Right renal cortex interstitium (tissue), 3 donors: ENCODE data around the gene FARP2. TPM values are rescaled to one million over a fixed set of nuclear protein-coding genes. Genes with fewer than 3 reads are reported as not detected.
"Not testable (repeated sequence)": the region's sequence is repeated elsewhere in the genome, so short reads cannot be mapped to it uniquely, and the experiment has no call there.

Experiments
- DNase-seq, 3 donors: peaks; one replicate each; pipeline ENCODE4 v3.0.0-alpha.2; 2013; ENCODE audit warnings: low read depth in 3 of 3, low spot score in 2 of 3
- polyA plus RNA-seq, 3 donors: library from polyadenylated mRNA; unstranded; fragments of 120-200 nt; gene quantifications; one replicate each; pipeline ENCODE4 v1.2.1, GENCODE V29; 2013; ENCODE audit not compliant: insufficient read length in 3 of 3

Gene FARP2
- polyA plus RNA-seq, 3 donors, result 47.9 to 63.7 (median 54.9) TPM

DNA sequence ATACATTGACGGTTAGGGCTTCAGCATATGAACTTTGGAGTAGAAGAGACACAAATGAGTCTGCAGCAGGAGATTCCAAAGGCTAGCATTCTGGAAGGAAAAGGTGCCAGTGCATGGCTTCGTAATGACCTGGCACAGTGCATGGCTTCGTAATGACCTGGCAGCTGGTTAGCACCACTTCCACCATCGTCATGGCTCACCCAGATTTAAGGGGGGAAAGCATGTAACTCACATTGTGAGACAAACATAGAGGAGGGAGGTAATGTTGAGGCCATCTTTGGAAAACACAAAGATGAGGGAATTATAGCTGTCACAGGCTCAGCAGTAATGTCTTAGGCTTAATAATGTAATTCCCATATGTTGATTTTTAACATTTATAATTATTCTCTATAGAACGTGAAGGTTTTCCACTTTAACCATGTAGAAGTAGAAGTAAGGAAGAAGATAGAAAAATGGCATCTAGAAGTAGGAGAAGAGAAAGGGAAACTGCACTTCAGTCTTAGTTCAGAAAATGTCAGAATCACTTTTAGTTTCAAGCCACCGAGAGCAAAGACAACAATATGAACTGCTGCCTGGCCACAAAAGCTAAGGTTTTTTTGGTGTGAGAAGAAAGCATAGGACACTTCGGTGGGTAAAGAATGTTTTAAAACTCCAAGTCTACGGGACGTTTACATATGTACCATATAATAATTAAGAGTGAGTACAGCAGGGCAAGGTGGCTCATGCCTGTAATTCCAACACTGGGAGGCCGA, 159.1 kb downstream of the FARP2 start:
- DNase-seq, result no peak

DNA sequence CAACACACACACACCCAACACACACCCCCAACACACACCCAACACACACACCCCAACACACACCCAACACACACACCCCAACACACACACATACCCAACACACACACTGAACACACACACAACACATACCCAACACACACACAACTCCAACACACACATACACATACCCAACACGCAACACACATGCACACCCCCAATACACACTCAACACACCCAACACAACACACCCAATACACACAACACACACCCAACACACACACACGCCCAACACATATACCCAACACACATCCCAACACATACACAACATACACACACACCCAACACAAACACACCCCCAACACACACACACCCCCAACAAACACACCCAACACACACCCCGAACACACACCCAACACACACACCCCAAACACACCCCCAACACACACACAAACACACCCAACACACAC, 160.5 kb downstream of the FARP2 start:
- no peak for DNase-seq

DNA sequence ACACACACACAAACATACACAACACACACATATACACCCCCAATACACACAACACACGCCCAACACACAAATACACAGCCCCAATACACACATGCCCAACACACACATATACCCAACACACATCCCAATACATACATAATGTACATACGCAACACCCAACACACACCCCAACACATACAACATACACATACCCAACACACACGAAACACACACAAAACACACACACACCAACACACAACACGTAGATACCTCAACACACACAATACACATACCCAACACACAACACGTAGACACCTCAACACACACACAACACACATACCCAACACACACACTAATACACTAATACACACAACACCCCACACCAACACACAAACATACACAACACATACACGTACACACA, 161.2 kb downstream of the FARP2 start:
- no peak for DNase-seq

DNA sequence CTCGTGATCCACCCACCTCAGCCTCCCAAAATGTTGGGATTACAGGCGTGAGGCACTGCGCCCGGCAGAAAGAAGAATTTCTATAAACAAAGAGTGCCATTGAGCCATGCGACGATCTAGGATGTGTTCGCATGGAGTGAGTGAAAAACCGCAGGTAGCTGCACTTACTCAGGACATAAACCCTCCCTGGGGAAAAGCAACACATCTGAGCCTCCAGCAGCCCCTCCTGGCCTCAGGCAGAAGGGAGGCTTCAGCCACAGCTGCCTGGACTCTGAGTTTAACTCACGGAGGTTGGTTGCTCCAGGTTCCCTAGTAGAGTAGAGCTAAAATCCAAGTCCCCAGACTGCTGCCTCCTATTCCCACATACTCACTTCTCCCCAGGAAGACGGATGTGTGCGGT, 163.6 kb downstream of the FARP2 start:
- no peak for DNase-seq

DNA sequence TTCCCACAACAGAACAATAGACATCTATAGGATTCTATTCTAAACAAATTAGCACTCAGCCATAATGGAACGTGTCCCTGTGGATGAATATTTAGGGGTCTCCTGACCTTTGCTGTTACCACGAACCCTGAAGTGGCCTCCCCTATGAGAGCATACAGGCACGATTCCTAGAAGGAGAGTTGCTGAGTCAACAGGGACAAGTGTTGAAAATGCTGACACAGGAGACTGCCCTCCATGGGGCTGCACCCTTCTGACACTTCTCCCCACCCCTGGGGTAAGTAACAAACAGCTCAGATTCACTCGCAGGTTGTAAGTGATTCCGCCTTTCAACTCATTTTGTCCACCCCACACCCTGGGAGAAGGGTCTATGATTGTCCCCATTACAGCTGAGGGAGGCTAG, 166.4 kb downstream of the FARP2 start:
- no peak for DNase-seq

DNA sequence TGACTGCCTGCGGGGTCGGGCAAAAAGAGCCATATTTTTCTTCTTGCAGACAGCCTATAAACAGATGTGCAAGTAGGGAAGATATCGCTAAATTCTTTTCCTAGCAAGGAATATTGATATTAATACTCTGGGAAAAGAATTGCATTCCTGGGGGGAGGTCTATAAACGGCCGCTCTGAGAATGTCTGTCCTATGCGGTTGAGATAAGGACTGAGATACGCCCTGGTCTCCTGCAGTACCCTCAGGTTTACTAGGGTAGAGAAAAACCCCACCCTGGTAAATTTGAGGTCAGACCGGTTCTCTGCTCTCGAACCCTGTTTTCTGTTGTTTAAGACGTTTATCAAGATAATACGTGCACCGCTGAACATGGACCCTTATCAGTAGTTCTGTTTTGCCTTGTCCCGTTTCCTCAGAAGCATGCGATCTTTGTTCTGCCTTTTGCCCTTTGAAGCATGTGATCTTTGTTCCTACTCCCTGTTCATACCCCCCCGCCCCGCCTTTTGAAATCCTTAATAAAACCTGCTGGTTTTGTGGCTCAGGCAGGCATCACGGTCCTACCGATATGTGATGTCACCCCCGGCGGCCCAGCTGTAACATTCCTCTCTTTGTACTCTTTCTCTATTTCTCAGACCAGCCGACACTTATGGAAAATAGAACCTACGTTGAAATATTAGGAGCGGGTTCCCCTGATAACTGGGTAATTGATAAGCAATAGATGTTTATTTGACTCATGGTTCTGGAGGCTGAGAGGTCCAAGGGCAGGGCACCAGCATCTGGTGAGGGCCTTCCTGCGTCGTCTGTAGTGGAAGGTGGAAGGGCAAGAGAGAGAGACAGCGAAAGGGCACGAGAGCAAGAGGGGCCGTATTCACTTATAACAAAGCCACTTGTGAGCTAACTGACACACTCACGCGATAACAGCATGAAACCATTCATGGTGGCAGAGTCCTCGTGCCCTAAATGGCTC, 170.0 kb downstream of the FARP2 start:
- DNase-seq, result not testable (repeated sequence)

DNA sequence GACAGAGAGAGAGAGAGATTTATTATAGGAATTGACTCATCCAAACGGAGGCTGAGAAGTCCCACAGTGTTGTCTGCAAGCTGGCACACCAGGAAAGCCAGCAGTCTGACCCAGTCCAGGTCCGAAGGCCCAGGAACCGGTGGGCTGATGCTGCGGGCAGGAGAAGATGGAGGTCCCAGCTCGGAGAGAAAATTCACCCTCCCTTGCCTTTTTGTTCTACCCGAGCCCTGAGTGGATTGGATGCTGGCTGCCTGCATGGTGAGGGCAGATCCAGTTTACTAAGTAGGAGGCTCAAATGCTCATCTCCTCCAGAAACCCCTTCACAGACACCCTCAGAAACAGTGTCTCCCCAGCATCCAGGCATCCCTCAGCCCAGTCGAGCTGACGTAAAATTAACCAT, 174.5 kb downstream of the FARP2 start:
- DNase-seq, result no peak

DNA sequence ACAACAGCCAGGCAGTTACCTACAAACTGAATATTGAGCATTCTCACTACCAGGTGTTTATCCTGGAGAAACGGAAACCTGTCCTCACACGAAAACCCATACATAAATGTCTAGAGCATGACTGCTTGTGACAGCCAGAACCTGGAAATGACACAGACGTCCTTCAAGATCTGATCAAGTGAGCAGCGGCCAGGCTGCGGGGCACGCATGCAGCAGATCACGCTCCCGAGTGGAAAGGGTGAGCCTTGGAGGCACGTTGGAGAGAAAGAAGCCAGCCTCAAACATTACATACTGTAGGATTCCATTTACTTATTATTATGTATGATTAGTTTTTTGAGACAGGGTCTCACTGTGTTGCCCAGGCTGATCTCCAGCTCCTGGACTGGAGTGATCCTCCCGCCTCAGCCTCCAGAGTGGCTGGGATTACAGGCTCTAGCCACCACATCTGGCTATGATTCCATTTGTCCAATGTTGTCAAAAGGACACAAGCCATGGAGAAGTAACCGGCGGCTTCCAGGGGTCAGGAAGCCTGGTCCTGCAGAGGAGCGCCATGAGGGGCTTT, 175.2 kb downstream of the FARP2 start:
- no peak for DNase-seq

DNA sequence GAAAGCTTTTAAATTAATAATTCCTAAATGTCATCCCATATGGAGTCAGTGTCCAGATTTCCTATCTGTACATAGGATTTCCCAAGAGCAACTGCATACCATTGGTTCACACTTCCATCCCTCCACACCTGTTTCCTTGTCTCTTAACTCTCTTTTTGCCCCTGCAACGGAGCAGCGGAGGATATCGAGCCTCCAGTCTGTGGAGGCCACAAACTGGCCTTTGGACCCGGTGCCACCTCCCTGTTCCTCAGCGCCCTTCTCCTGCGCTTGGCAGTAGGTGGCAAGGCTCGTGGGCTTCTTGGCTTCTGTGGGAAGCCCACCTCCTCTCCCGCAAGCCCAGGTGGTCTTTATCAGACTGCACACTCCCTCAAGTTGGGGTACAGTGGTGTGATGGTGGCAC, 176.1 kb downstream of the FARP2 start:
- no peak for DNase-seq

DNA sequence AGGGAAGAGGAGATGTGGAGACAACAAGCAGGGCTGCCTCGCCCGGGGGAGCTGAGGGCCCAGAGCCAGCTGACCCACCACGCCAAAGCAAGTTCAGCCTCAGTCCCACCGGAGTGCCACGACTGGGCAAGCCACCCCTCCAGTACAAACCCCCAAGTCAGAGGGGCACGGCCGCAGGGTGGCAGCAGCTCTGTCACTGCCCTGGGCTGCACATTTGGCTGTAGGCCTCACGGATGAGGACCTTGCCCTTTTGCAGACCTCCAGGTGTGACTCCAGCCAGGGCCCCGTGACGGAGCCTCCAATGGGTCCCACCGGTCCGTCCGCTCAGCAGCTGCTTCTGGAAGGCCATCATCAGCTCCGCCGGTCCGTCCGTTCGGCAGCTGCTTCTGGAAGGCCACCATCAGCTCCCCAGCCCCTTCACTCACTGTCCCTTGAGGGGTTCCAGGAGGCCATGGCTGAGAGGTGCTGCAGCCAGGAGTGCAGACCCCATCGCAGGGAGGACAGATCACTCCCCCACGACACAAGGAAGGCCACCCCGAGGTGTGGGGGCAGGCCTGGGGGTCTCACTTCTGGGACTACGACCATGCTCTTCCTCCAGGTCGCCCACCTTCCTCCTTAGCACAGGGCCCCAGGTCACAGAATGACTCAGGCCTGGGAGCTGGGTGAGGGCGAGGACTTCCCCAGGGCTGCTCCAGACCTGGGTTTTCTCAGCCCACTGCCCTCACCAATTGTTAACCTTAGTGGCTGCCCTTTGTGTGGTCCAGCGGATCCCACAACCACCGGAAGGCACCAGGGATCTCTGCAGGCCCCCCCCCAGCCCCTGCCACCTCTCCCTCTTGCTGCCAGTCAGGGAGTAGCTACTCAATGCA, 176.9 kb downstream of the FARP2 start:
- no peak for DNase-seq

DNA sequence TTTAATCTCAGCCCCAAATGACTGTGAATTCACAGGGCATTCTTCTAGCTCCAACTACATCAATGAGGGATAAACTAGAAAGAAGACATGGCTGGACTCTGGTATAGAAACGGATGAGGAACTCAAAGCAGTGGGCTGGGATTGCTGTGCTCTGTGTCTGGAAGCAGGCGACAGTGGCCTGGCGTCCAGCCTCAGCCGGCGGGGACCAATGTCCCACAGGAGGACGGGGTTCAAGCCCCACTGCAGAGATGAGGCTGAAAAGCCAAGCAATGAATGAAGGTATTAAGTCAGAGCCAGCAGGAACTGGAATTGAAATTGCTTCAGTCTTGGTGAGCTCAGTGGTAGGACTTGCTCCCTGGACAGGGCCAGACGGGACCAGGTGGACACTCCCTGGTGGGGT, 178.2 kb downstream of the FARP2 start:
- no peak for DNase-seq

DNA sequence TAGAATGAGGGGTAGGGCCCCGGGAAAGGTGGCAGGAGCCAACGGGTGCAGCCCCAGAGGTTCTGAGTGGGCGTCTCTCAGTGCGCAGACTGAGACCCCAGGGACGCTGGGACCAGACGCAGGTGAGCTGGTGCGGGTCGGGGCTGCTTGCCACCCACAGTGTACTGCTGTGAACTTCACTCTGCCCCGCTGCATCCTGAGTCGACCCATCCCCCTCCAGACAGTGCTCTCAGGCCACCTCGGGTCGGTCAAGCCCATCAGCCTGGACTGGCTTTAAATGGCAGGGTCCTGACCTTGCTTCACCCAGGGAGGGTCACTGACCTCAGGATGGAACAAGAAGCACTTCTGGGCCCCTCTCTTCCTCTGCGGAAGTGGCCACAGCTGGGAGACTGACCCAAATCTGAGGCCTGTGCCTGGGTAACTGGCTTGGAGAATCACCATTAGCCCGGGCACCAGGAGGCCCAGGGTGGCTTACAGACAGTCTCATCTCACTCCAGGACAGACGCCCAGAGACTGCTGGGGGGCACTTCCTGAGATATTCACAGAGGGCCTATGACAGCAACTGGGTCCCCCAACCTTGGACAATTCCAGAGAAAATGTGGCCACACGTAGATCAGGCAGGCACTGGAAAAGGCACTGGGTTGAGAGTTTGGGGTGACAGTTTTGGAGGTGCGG, 178.8 kb downstream of the FARP2 start:
- no peak for DNase-seq

DNA sequence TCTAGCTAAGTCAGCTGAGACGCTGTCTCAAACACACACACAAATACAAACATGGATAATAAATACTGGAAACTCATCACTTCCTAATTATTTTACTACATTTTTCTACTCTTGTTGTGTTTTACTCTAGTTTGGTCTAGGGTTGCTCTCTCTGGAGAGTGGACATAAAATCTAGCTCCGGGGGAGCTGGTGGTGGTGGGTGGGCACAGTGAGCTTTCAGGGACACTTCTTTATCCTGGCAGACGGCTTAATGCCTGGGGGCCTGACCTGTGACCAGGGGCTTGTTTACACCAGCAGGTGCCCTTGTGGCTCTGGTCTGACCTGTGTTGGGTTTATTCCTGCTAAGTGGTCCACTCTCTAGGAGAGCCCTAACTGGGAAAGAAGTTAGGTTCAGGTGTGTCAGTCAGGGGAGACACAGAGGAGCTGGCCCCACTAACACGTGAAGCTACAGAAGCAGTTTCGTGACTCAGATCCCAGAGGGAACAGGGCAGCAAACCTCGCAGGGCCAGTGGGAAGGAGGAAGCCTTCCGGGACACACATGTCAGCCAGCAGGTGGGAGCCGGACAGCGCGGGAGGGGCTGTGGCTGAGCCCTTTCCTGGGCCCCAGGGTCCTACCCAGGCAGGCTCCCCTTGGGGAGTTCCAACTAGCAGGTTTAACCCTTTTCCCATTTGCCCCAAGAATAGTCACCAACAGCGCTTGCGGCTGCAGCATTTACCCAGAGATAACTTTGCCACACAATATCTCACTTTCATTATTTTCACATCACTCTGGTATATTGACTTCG, 180.0 kb downstream of the FARP2 start:
- DNase-seq, result no peak

DNA sequence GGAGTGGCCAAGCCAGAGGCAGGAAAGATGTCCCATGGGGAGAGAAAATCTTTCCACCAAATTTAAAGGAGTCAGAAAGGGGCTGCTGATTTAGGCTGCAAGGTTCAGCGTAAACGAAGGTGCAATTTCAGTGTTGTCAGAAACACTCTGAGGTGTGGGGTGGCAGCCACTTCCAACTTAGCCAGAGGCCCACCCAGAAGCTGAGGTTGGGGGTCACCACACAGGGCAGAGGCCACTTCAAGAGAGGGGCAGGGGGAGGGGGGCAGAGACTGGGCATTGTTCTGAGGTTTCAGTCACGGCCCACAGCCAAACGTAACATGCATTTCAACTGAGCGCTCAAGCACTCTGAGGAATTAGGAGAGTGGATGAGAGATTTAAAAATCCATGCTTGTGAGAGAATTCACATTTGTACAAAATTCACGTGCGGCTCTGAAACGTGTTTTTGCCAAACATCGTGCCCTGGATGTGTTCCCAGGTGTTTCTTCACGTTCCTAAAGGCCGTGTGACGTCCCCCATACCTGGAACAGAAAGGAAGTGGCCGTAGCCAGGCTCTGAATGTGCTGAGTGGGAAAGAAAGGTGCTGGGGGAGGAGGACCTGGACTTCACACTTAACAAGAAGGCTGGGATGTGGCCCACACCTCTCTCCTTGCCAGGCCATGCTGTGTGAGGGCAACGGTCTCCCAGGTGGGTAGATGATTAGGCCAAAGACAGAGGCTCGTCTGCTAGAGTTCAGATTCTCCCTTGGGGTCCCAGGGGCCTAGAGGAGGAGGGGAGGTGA, 182.9 kb downstream of the FARP2 start:
- DNase-seq, result no peak

DNA sequence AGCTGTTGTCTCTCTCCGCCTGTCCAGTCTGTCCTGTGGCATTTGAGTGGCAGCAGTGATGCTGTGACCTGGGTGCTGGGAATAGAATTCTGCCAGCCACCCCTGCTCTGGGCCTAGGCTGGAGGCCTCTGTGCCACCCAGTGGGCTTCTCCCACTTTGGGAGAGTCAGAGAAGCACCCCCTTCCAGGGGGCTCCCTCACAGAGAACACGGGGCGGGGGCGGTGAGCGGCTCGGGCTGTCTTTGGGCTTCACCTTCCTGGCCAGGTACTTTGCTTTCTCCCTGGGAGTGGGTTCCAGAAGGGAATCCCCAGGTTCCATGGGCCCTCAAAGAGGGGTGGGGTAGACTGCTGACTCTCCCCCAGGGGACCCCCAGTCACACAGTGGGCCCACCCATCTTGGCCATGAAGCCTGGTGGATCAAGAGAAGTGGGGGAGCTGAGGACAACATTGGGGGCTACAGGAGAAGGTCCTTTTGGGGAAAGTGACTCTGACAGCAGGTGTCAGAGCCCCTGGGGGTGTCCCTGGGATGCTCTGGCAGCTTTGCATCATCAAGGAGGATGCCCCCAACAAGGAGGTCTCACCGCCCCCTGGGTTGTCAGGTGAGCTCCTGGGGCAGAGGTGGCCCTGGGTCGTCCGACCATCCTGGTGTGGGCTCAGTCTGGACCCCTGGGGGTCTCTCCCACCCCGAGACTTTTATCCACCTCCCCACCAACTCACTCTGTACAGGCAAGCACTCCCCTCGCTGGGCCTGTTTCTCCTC, 183.7 kb downstream of the FARP2 start:
- no peak for DNase-seq

DNA sequence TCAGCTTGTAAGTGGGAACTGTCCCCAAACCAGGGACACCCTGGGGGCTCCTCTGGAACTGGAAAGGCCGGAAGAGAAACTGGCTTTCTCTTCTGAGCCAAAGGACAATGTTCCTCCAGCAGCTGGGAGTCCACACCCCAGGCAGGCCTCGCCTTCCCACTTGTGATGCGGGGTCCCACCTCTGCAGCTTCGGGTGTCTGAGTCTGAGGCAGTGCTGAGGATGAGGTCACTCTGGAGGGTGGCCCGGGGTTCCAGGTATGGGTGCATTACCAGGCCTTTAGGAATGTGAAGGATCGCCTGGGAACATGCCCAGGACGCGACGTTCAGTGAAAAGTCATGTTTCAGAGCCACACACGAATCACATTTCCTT, 184.3 kb downstream of the FARP2 start:
- no peak for DNase-seq

DNA sequence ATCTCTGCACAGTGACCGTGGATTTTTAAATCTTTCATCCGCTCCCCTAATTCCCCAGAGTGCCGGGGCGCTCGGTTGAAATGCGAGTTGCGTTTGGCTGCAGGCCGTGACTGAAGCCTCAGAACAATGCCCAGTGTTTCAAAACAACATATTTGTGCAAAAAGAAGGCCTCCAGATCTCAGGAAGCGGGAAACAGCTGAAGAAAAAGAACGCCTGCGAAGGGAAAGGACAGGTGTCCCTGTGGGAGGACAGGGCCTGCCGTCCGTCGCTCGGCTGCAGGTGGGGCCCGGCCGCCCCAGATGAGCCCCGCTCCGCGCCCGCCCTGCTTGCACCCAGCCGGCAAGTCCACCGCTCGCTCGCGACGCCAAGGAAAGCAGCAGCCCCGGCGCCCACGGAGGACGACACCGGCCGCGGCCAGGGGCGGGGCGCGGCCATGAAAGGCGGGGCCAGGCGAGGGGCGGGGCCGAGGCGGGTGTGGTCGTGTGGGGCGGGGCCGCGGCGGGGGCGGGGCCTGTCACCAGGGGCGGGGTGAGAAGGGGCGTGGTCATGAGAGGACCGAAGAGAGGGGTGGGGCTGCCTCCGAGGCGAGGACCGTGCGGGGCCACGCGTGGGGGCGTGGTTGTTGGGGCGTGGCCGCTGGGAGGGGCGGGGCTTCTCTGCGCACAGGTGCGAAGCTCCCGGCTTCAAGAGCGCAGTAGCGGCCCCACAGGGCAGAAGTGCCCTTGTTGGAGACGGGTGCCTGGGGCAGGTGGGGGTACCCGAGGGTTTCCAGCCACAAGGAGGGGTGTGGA, 184.9 kb downstream of the FARP2 start:
- no peak for DNase-seq
